ENCODE results near the gene PCDHB2. TPM values are rescaled to one million over a fixed set of nuclear protein-coding genes. Genes with fewer than 3 reads are reported as not detected.
A peak's percentile ranks its signal among the peaks of the same experiment; 100 is the strongest.
"Not testable (repeated sequence)": the region's sequence is repeated elsewhere in the genome, so short reads cannot be mapped to it uniquely, and the experiment has no call there.

Gene PCDHB2
- total RNA-seq (2014; rRNA removed; shearing (Covaris generic)): 0.41 and 0.59 TPM in 2 replicates

DNA sequence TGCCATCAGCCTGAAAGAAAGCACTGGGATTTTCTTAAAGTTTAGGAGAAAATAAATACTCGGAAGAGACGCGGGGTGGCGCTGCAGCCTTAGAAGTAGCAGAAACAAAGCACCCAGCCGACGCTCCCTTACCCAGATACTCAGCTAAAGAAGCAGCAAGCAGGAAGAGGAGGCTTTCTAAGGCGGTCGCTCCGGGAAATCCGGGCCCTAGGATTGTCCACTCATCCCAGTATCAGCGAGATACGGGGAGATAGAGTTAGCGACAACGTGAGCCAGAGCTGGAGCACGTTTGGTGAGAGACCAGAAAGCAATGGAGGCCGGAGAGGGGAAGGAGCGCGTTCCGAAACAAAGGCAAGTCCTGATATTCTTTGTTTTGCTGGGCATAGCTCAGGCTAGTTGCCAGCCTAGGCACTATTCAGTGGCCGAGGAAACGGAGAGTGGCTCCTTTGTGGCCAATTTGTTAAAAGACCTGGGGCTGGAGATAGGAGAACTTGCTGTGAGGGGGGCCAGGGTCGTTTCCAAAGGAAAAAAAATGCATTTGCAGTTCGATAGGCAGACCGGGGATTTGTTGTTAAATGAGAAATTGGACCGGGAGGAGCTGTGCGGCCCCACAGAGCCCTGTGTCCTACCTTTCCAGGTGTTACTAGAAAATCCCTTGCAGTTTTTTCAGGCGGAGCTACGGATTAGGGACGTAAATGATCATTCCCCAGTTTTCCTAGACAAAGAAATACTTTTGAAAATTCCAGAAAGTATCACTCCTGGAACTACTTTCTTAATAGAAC lies at the start of gene PCDHB2:
TSS of gene PCDHB2 (plus strand) at position 135 of the 782 bp plus-strand sequence. CDS start at position 311, 176 bp downstream.
- DNase-seq (ENCODE audit: low spot score): no peak

DNA sequence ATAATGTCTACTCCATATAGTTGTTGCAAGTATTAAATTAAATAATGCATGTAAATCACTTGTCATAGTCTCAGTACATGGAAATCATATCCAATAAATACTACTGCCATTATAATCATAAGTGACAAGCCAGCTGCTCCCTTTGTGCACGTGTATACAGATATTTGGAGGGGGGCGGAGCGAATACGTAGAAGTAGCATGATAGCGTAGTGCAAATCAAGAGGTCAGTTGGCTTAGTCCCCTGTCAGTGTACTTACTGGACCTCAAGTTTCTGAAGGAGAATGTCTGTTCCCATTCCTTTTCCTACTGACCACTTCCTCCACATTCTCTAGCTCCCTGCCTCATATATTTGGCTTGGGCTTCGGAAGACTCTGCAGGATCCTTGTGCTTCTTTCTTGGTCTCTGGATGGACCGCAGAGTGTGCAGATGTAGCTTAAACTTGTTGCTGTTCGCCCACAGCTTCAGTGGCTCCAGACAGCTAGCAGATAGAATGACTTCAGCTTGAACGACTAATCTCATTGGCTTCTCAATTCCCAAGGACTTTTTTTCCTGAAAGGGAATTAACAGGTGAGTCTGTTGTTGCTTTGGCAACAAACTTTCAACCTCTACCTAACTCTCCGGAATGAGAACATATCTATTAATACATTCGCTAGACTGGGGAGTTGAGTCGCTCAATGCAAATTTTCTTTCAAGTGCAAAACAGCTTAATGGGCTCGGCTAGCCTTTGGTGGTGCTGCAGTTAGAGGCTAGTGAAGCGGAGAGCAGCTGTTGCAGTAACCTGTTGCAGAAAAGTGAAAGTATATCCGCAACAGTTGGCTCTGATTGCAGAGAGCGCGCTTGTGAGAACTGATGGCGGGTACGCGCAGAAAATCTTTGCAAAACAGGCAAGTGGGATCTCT lies 43.5 kb upstream of the PCDHB2 start, which contains the start of gene PCDHB1:
TSS of gene PCDHB1 (plus strand) at position 753 of the 899 bp plus-strand sequence. CDS start at position 850, 97 bp downstream.
- peak; percentile 26 for DNase-seq (ENCODE audit: low spot score)

DNA sequence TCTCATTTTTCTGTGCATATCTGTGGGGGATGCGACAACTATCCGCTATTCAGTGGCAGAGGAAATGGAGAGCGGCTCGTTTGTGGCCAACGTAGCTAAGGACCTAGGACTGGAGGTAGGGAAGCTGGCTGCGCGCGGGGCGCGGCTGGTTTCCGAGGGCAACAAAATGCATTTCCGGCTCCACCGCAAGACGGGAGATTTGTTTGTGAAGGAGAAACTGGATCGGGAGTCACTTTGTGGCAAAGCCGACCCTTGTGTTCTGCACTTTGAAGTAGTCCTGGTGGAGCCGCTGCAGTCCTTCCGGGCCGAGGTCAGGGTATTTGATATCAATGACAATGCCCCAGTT lies 42.9 kb upstream of the PCDHB2 start:
- peak; percentile 4 for DNase-seq (ENCODE audit: low spot score)

DNA sequence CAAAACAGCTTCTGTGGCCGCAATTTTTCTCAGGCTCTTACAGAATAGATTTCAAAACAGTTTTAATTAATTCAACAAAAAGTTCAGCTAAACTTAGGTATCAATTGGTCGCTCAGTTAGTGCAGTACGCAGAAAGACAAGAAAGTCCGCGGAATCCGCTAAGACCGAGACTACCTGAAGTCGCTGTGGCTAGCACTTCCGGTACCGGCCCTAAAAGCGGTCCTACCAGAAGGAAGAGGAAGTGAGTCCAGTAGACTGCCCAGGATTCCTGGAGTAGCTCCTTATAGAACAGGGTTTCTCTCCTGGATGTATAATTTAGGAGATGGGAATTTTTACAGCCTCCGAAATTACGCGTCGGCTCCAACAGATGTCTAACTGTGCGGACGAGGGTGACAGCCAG lies 16.6 kb upstream of the PCDHB2 start:
- no peak for DNase-seq (ENCODE audit: low spot score)

DNA sequence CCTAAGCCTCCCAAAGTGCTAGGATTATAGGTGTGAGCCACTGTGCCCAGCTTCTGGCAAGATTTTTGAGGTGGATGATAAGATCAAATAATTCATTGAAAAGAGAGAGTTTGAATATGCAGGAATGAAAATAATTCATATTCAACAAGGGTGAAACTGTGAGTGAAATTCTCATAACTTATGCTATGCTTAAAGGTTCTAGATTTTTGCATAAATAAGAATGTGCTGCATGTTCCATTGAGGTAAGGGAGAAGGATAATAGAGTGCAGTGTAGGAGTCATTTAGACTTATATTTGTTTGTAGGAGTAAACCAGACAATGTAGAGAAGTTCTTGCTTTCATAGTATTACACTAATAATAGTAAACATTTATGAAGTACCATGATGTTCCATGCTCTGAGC lies 12.2 kb upstream of the PCDHB2 start:
- no peak for DNase-seq (ENCODE audit: low spot score)

DNA sequence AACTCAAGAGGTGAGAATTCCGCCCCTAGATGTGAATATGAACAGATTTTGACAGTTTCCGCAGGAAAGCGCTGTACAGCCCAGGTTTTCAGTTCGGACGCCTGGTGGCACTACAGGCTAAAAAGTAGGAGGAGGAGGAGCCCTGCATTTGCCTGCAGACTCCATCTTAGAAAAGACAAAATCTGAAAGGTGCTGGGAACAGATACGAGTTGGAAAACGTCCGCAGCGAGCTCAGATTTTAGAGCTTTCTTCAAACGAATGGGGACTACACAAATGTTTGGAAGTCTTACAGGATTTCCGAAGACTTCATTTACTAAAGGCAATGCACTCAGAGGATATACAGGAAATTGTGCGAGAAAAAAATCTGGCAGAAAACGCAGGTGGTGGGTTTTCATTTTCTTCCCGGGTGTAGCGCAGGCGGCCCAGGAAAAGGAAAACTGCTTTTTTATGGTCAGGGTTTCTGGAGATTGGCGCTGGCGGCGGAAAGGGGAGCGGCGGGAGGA lies 9.9 kb upstream of the PCDHB2 start:
- peak; percentile 81 for DNase-seq (ENCODE audit: low spot score)

DNA sequence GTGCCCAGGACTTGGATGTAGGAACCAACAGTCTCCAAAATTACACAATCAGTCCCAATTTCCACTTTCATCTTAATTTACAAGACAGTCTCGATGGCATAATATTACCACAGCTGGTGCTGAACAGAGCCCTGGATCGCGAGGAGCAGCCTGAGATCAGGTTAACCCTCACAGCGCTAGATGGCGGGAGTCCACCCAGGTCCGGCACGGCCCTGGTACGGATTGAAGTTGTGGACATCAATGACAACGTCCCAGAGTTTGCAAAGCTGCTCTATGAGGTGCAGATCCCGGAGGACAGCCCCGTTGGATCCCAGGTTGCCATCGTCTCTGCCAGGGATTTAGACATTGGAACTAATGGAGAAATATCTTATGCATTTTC lies 837 bp downstream of the PCDHB2 start:
- DNase-seq (ENCODE audit: low spot score): no peak

DNA sequence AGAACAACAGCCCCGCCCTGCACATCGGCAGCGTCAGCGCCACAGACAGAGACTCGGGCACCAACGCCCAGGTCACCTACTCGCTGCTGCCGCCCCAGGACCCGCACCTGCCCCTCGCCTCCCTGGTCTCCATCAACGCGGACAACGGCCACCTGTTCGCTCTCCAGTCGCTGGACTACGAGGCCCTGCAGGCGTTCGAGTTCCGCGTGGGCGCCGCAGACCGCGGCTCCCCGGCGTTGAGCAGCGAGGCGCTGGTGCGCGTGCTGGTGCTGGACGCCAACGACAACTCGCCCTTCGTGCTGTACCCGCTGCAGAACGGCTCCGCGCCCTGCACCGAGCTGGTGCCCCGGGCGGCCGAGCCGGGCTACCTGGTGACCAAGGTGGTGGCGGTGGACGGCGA lies 1.8 kb downstream of the PCDHB2 start:
- DNase-seq (ENCODE audit: low spot score): not testable (repeated sequence)

DNA sequence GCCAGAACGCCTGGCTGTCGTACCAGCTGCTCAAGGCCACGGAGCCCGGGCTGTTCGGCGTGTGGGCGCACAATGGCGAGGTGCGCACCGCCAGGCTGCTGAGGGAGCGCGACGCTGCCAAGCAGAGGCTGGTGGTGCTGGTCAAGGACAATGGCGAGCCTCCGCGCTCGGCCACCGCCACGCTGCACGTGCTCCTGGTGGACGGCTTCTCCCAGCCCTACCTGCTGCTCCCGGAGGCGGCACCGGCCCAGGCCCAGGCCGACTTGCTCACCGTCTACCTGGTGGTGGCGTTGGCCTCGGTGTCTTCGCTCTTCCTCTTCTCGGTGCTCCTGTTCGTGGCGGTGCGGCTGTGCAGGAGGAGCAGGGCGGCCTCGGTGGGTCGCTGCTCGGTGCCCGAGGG lies 2.2 kb downstream of the PCDHB2 start:
- DNase-seq (ENCODE audit: low spot score): not testable (repeated sequence)

DNA sequence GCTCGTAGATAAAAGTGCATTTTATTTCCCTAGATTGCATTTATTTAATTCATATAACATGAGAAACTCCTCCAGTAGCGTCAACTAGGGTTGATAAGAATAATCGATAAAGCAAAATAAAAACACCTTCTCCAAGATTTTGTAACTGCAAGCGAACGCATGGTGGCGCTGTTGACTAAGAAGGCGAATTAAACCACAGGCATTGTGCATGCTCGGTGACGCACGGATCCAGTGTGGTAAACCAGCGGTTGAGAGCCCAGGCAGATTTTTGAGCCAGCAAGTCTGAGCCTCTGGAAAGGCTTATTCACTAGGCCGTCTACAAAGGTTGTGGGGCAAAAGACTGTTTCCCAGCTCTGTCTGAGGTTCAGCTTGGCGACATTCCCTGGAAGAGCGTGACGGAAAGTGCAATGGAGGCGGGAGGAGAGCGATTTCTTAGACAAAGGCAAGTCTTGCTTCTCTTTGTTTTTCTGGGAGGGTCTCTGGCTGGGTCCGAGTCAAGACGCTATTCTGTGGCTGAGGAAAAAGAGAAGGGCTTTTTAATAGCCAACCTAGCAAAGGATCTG lies 5.9 kb downstream of the PCDHB2 start, which contains the start of gene PCDHB3:
TSS of gene PCDHB3 (plus strand) at position 231 of the 563 bp plus-strand sequence. CDS start at position 408, 177 bp downstream.
- peak; percentile 78 for DNase-seq (ENCODE audit: low spot score)

DNA sequence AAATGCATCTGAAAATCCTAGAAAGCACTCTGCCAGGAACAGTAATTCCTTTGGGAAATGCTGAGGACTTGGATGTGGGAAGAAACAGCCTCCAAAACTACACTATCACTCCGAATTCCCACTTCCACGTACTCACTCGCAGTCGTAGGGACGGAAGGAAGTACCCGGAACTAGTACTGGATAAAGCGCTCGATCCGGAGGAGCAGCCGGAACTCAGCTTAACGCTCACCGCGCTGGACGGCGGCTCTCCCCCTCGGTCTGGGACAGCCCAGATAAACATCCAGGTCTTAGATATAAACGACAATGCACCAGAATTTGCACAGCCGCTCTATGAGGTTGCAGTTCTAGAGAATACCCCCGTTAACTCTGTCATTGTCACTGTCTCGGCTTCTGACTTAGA lies 6.6 kb downstream of the PCDHB2 start:
- peak; percentile 31 for DNase-seq (ENCODE audit: low spot score)

DNA sequence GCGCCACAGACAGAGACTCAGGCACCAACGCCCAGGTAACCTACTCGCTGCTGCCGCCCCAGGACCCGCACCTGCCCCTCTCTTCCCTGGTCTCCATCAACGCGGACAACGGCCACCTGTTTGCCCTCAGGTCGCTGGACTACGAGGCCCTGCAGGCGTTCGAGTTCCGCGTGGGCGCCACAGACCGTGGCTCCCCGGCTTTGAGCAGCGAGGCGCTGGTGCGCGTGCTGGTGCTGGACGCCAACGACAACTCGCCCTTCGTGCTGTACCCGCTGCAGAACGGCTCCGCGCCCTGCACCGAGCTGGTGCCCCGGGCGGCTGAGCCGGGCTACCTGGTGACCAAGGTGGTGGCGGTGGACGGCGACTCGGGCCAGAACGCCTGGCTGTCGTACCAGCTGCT lies 7.7 kb downstream of the PCDHB2 start:
- DNase-seq (ENCODE audit: low spot score): not testable (repeated sequence)

DNA sequence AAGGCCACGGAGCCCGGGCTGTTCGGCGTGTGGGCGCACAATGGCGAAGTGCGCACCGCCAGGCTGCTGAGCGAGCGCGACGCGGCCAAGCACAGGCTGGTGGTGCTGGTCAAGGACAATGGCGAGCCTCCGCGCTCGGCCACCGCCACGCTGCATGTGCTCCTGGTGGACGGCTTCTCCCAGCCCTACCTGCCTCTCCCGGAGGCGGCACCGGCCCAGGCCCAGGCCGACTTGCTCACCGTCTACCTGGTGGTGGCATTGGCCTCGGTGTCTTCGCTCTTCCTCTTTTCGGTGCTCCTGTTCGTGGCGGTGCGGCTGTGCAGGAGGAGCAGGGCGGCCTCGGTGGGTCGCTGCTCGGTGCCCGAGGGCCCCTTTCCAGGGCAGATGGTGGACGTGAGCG lies 8.1 kb downstream of the PCDHB2 start:
- not testable (repeated sequence) for DNase-seq (ENCODE audit: low spot score)

DNA sequence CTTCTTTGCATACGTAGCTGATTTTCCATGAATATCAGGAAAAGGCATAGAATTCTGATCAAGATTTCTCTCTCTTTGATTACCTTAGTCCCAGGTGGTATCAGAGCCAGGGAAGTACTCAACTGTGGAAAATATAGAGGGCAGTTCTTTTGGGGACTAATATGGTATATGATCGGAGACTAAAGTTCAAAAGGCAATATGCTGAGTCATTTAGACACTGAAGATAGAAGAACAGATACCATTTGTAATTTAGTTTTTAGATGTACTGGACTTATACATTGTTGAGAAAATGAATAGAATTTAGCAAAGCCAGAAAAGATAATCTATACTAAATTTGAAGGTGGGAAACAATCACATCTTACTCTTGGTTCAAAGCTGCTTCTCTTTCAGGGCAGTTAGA lies 10.9 kb downstream of the PCDHB2 start:
- DNase-seq (ENCODE audit: low spot score): no peak

DNA sequence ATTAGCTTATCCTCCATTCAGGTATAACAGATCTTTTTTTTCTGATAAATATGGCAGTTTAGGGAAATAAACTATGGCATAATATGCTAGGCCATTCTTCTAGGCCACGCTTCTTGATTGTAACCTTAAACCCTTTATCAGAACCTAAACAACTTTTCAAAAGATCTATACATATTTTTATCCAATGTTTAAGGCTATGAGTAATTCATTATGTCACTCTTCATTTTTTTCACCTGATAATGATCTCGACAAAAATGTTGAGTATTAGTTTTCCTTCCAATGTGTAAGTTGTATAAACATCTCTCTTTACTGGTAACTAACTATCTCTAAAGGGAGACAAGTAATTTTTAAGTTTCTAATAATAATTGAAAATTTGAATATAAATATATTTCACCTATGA lies 24.8 kb downstream of the PCDHB2 start:
- no peak for DNase-seq (ENCODE audit: low spot score)

DNA sequence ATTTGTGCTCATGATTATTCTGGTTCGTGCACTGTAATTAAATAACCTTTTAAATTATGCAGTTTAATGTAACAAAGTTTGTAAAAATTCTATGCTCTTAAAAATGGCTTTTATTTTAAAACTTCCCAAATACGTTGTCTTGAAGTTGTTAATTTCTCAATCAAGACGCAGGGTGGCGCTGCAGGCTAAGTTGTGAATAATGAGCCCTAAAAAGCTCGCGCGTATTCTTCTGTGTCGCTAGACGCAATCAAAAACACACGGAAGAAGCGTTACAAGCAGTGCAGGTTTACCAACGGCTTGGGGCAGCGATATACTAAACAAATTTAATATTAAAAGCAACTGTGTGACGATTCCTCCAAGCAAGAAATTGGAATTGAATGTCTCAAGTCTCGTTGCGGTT lies 27.1 kb downstream of the PCDHB2 start, which contains the start of gene PCDHB4:
TSS of gene PCDHB4 (plus strand) at position 256 of the 400 bp plus-strand sequence. CDS start 181 bp downstream, outside the sequence.
- DNase-seq (ENCODE audit: low spot score): no peak

DNA sequence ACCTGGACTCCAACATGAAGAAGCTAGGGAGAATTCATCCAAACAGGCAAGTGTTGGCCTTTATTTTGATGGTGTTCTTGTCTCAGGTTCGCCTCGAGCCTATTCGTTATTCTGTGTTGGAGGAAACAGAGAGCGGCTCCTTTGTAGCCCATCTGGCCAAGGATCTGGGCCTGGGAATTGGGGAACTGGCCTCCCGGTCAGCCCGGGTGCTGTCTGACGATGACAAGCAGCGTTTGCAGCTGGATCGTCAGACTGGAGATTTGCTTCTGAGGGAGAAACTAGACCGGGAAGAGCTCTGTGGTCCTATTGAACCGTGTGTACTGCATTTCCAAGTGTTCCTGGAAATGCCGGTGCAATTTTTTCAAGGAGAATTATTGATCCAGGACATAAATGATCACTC lies 27.6 kb downstream of the PCDHB2 start:
- no peak for DNase-seq (ENCODE audit: low spot score)

DNA sequence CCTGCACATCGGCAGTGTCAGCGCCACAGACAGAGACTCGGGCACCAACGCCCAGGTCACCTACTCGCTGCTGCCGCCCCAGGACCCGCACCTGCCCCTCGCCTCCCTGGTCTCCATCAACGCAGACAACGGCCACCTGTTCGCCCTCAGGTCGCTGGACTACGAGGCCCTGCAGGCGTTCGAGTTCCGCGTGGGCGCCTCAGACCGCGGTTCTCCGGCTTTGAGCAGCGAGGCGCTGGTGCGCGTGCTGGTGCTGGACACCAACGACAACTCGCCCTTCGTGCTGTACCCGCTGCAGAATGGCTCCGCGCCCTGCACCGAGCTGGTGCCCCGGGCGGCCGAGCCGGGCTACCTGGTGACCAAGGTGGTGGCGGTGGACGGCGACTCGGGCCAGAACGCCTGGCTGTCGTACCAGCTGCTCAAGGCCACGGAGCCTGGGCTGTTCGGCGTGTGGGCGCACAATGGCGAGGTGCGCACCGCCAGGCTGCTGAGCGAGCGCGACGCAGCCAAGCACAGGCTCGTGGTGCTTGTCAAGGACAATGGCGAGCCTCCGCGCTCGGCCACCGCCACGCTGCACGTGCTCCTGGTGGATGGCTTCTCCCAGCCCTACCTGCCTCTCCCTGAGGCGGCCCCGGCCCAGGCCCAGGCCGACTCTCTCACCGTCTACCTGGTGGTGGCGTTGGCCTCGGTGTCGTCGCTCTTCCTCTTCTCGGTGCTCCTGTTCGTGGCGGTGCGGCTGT lies 29.2 kb downstream of the PCDHB2 start:
- DNase-seq (ENCODE audit: low spot score): not testable (repeated sequence)

DNA sequence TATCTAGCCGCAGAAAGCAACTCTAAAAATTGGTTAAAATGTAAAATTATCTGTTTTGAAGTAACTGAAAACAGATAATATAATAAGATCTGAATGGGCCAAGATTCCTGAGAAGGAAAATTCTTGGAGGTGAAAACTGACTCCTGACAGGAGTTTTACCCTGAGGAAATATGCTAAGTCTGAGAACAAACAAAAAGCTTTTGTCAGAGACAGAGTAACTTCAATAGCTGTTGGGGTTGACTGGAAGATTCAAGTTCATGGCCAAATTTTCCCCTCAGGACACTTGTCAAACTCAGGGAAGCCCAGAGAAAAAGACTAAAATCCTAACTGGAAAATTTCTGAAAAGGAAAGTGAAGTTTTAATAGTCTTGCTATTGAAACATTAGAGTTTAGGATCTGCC lies 32.9 kb downstream of the PCDHB2 start:
- DNase-seq (ENCODE audit: low spot score): no peak

DNA sequence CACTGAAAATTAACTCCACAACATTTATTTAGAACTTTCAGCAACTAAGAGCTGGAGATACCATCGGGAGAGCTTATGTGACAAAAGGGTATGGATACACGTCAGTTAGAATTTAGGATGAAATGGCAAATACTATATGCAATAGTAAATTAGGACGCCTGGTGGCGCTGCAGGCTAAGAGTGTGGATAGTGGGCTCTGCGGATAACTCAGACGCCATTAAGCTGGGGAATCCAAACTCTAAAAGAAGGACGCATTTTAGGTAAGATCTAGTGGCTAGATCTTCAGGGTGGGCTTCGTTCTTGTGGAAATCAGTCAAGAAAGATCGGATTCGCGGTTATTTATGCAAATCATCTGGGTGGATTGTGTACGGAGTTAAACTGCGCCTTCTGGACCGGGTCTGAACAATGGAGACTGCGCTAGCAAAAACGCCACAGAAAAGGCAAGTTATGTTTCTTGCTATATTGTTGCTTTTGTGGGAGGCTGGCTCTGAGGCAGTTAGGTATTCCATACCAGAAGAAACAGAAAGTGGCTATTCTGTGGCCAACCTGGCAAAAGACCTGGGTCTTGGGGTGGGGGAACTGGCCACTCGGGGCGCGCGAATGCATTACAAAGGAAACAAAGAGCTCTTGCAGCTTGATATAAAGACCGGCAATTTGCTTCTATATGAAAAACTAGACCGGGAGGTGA lies 40.8 kb downstream of the PCDHB2 start, which contains the start of gene PCDHB5:
TSS of gene PCDHB5 (plus strand) at position 177 of the 688 bp plus-strand sequence. CDS start at position 406, 229 bp downstream.
- DNase-seq (ENCODE audit: low spot score): peak; percentile 66

All from A172 (cell line).